Muscle layer of duodenum (tissue), 2 donors: ENCODE data around the gene LSAMP.

ENCODE experiments used
- H3K27ac ChIP-seq: one replicate; pipeline ENCODE4 v1.7.0; 2013; ENCODE audit warnings: mild to moderate bottlenecking, low read length
- H3K27me3 ChIP-seq: one replicate; pipeline ENCODE4 v1.7.0; 2013; ENCODE audit warnings: low read depth, mild to moderate bottlenecking, control low read depth, low read length
- H3K36me3 ChIP-seq, 2 donors: one replicate each; pipeline ENCODE4 v1.7.0; 2013; ENCODE audit warnings: low read length in 2 of 2, control low read depth in 1 of 2, mild to moderate bottlenecking in 1 of 2; ENCODE audit not compliant: insufficient read depth in 2 of 2, control insufficient read depth in 1 of 2
- H3K4me1 ChIP-seq, 2 donors: one replicate each; pipeline ENCODE4 v1.7.0; 2013; ENCODE audit warnings: low read length in 2 of 2, mild to moderate bottlenecking in 2 of 2, control low read depth in 1 of 2, moderate library complexity in 1 of 2; ENCODE audit not compliant: insufficient read depth in 2 of 2, control insufficient read depth in 1 of 2
- H3K4me3 ChIP-seq, 2 donors: one replicate each; pipeline ENCODE4 v1.7.0; 2013; ENCODE audit warnings: low read length in 2 of 2, low read depth in 1 of 2, mild to moderate bottlenecking in 1 of 2
- H3K9me3 ChIP-seq, 2 donors: one replicate each; pipeline ENCODE4 v1.7.0; 2013; ENCODE audit warnings: low read length in 2 of 2, control low read depth in 1 of 2, mild to moderate bottlenecking in 1 of 2; ENCODE audit not compliant: control insufficient read depth in 1 of 2
- donor health status: healthy.

Gene LSAMP

GRCh38 chr3:115975353-115975752 lies 469.9 kb downstream of the LSAMP start:
- no peaks in the 10 kb centered on the region for H3K9me3 ChIP-seq

GRCh38 chr3:115974940-115975339 lies 470.3 kb downstream of the LSAMP start:
- Histone ChIP-seq H3K27me3 (no peaks in the 10 kb centered on the region), H3K9me3 (no peaks in the 10 kb centered on the region), H3K4me3 (no peak overlapping the region), H3K36me3 (no peaks in the 10 kb centered on the region), H3K27ac (no peak overlapping the region), H3K4me1 (no peaks in the 10 kb centered on the region)

More at GRCh38 chr3:115975353-115975752, 469.9 kb downstream of the LSAMP start:
- Histone ChIP-seq H3K4me3 (no peak overlapping the region), H3K27me3 (no peaks in the 10 kb centered on the region), H3K36me3 (no peaks in the 10 kb centered on the region), H3K27ac (no peak overlapping the region), H3K4me1 (no peaks in the 10 kb centered on the region)

- Histone ChIP-seq H3K36me3 (no peaks in the 10 kb centered on the region), H3K27me3 (no peaks in the 10 kb centered on the region), H3K4me3 (no peak overlapping the region), H3K27ac (no peak overlapping the region), H3K9me3 (no peaks in the 10 kb centered on the region), H3K4me1 (no peaks in the 10 kb centered on the region)
These were observed 476.4 kb downstream of the LSAMP start for GRCh38 chr3:115968871-115969270.

- H3K9me3 ChIP-seq, result no peaks in the 10 kb centered on the region
- no peaks in the 10 kb centered on the region for H3K27me3 ChIP-seq
- no peak overlapping the region for H3K27ac ChIP-seq
- no peaks in the 10 kb centered on the region for H3K4me1 ChIP-seq
- H3K4me3 ChIP-seq, result no peak overlapping the region
- H3K36me3 ChIP-seq, result no peaks in the 10 kb centered on the region
These were observed 483.9 kb downstream of the LSAMP start for GRCh38 chr3:115961380-115961779.

GRCh38 chr3:115960799-115961198 lies 484.5 kb downstream of the LSAMP start:
- Histone ChIP-seq H3K27me3 (no peaks in the 10 kb centered on the region), H3K9me3 (no peaks in the 10 kb centered on the region), H3K4me3 (no peak overlapping the region), H3K27ac (no peak overlapping the region), H3K4me1 (no peaks in the 10 kb centered on the region), H3K36me3 (no peaks in the 10 kb centered on the region)

GRCh38 chr3:115958526-115958925 lies 486.8 kb downstream of the LSAMP start:
- Histone ChIP-seq H3K4me3 (no peak overlapping the region), H3K36me3 (no peaks in the 10 kb centered on the region), H3K9me3 (no peaks in the 10 kb centered on the region), H3K27me3 (no peaks in the 10 kb centered on the region), H3K4me1 (no peaks in the 10 kb centered on the region), H3K27ac (no peak overlapping the region)

- Histone ChIP-seq H3K36me3 (no peaks in the 10 kb centered on the region), H3K9me3 (peaks cover 0 to 4% of the 10 kb centered on the region in 2 donors), H3K27ac (no peak overlapping the region), H3K4me3 (no peak overlapping the region), H3K27me3 (no peaks in the 10 kb centered on the region), H3K4me1 (no peaks in the 10 kb centered on the region)
These were observed 498.0 kb downstream of the LSAMP start for GRCh38 chr3:115947325-115947724.

- H3K4me1 ChIP-seq, result no peaks in the 10 kb centered on the region
- H3K27me3 ChIP-seq, result no peaks in the 10 kb centered on the region
- no peaks in the 10 kb centered on the region for H3K9me3 ChIP-seq
- no peak overlapping the region for H3K27ac ChIP-seq
- H3K4me3 ChIP-seq, result no peak overlapping the region
- no peaks in the 10 kb centered on the region for H3K36me3 ChIP-seq
These were observed 501.7 kb downstream of the LSAMP start for GRCh38 chr3:115943579-115943978.

- H3K27me3 ChIP-seq, result no peaks in the 10 kb centered on the region
- no peaks in the 10 kb centered on the region for H3K9me3 ChIP-seq
- no peak overlapping the region for H3K27ac ChIP-seq
- no peak overlapping the region for H3K4me3 ChIP-seq
- no peaks in the 10 kb centered on the region for H3K4me1 ChIP-seq
- H3K36me3 ChIP-seq, result no peaks in the 10 kb centered on the region
These were observed 508.2 kb downstream of the LSAMP start for GRCh38 chr3:115937054-115937453.

- H3K36me3 ChIP-seq, result no peaks in the 10 kb centered on the region
- H3K9me3 ChIP-seq, result no peaks in the 10 kb centered on the region
- no peaks in the 10 kb centered on the region for H3K4me1 ChIP-seq
- H3K27me3 ChIP-seq, result no peaks in the 10 kb centered on the region
- no peak overlapping the region for H3K4me3 ChIP-seq
- H3K27ac ChIP-seq, result no peak overlapping the region
These were observed 512.5 kb downstream of the LSAMP start for GRCh38 chr3:115932807-115933206.

GRCh38 chr3:115931581-115931980 lies 513.7 kb downstream of the LSAMP start:
- H3K9me3 ChIP-seq, result no peaks in the 10 kb centered on the region
- no peak overlapping the region for H3K4me3 ChIP-seq
- H3K4me1 ChIP-seq, result no peaks in the 10 kb centered on the region
- H3K27ac ChIP-seq, result no peak overlapping the region
- no peaks in the 10 kb centered on the region for H3K36me3 ChIP-seq
- H3K27me3 ChIP-seq, result no peaks in the 10 kb centered on the region

GRCh38 chr3:115930922-115931321 lies 514.4 kb downstream of the LSAMP start:
- Histone ChIP-seq H3K4me3 (no peak overlapping the region), H3K36me3 (no peaks in the 10 kb centered on the region), H3K27ac (no peak overlapping the region), H3K9me3 (no peaks in the 10 kb centered on the region), H3K4me1 (no peaks in the 10 kb centered on the region), H3K27me3 (no peaks in the 10 kb centered on the region)
